ENCODE data around the gene OR2F1.
"Not testable (repeated sequence)": the region's sequence is repeated elsewhere in the genome, so short reads cannot be mapped to it uniquely, and the experiment has no call there.

The OR2F1 gene

DNA sequence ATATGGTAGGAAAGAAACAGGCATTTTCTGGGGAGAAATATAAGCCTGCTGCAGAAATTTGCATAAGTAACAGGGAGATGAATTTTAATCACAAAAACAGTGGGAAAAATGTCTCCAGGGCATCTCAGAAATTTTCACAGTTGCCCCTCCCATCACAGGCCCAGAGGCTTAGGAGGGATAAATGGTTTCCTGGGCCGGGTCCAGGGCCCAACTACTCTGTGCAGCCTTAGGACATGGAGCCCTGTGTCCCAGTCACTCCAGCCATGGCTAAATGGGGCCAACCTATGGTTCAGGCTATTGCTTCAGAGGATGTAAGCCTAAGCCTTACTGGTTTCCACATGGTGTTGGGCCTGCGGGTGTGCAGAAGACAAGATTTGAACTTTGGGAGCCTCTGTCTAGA lies 54.7 kb downstream of the OR2F1 start:
- no peak for DNase-seq (ENCODE audit: low read depth)

GRCh38 chr7:144010061-144010460 lies 55.4 kb downstream of the OR2F1 start:
- DNase-seq (ENCODE audit: low read depth) = not testable (repeated sequence)

- DNase-seq (ENCODE audit: low read depth) = not testable (repeated sequence)
Observed at GRCh38 chr7:144010821-144011220, 56.2 kb downstream of the OR2F1 start.

- no peak for DNase-seq (ENCODE audit: low read depth)
Observed at GRCh38 chr7:144011458-144012230, 57.0 kb downstream of the OR2F1 start.
